Measurements from ENCODE around the gene BHLHE23.

Gene BHLHE23

DNA sequence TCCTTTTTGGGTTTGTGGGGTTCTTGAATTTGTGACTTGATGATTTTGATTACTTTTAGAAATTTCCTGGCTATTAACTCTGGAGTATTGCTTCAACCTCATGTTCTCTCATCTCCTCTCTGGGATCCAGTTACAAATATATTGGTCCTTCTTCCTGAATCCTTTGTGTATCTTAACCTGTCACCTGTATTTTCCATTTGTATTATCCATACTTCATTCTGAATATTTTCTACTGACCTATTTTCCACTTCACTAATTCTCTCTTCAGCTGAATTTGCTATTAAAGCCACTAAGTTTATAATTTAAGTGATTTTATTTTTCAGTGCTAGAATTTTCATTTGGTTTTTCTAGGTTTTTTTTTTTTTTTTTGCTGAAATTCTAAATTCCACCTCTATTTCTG, 6.4 kb upstream of the BHLHE23 start:
- peaks cover 3% of the 10 kb centered on the region for H3K36me3 Mint-ChIP-seq (ENCODE audit: low read depth)
- H3K4me3 Mint-ChIP-seq = no peak overlapping the region
- H3K27me3 Mint-ChIP-seq (ENCODE audit: low read depth) = peaks cover 73% of the 10 kb centered on the region
- peaks cover 8% of the 10 kb centered on the region for H3K4me1 Mint-ChIP-seq (ENCODE audit: low read depth)
- peaks cover 13% of the 10 kb centered on the region for H3K9me3 Mint-ChIP-seq
- H3K27ac Mint-ChIP-seq = no peak overlapping the region

DNA sequence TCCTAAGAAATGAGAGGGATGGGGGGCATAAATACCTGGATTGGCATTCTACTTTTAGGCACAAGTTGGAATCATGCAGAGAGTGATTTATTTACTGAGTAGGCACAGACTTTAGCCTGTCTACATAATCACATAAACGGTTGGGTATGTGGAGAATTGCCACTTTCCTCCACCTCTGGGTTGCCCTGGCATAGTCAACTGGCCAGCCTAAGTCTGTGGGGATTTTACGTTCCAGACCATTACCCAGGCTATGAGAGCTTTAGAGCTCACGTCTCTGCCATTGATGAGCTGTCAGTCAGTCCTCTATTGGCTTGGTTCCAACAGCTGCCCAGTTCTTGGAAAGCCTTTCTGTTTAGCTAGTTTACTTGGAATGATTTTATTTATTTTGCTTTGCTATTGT, 5.0 kb upstream of the BHLHE23 start:
- no peak overlapping the region for H3K27ac Mint-ChIP-seq
- H3K27me3 Mint-ChIP-seq (ENCODE audit: low read depth) = peaks cover 80% of the 10 kb centered on the region
- no peak overlapping the region for H3K4me3 Mint-ChIP-seq

DNA sequence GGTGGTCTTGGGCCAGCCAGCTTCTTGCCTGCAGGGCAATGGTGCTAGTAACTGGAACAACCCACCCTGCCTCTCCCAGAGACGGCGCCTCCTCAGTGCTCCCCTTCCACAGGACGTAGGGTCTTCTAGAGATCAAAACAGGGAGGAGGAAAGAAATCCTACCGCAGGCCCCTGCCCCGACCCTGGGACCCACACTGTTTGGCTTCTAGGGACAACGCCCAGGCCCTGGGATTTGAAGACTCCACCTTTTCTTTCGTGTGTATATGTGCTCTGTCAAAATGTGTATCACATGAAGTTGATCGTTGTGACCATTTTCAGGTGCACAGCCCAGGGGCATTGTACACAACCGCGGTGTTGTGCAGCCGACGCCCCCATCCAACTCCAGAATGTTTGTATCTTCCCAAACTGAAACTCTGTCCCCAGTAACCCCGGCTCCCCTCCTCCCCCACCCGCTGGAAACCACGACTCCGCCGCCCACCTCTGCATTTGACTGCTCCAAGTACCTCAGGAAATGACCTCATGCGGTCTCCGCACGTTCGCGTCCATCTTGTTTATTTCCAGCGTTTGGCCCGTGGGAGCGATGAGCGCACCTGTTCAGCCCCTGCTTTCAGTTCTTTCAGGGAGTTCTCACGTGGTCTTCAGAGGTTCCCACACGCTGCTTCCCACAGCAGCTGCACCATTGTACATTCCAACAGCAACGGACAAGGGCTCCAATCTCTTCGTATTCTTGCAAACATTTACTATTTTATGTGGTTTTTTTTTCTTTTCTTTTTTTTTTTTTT, 3.4 kb upstream of the BHLHE23 start:
- Mint-ChIP-seq H3K27ac (peak overlapping the region; percentile 58), H3K36me3 (ENCODE audit: low read depth) (peaks cover 3% of the 10 kb centered on the region), H3K4me3 (peak overlapping the region; percentile 82), H3K4me1 (ENCODE audit: low read depth) (peaks cover 8% of the 10 kb centered on the region), H3K27me3 (ENCODE audit: low read depth) (peaks cover 80% of the 10 kb centered on the region), H3K9me3 (peaks cover 13% of the 10 kb centered on the region)

More for the DNA sequence above, 5.0 kb upstream of the BHLHE23 start:
- peaks cover 13% of the 10 kb centered on the region for H3K9me3 Mint-ChIP-seq
- peaks cover 3% of the 10 kb centered on the region for H3K36me3 Mint-ChIP-seq (ENCODE audit: low read depth)
- H3K4me1 Mint-ChIP-seq (ENCODE audit: low read depth) = peaks cover 8% of the 10 kb centered on the region

DNA sequence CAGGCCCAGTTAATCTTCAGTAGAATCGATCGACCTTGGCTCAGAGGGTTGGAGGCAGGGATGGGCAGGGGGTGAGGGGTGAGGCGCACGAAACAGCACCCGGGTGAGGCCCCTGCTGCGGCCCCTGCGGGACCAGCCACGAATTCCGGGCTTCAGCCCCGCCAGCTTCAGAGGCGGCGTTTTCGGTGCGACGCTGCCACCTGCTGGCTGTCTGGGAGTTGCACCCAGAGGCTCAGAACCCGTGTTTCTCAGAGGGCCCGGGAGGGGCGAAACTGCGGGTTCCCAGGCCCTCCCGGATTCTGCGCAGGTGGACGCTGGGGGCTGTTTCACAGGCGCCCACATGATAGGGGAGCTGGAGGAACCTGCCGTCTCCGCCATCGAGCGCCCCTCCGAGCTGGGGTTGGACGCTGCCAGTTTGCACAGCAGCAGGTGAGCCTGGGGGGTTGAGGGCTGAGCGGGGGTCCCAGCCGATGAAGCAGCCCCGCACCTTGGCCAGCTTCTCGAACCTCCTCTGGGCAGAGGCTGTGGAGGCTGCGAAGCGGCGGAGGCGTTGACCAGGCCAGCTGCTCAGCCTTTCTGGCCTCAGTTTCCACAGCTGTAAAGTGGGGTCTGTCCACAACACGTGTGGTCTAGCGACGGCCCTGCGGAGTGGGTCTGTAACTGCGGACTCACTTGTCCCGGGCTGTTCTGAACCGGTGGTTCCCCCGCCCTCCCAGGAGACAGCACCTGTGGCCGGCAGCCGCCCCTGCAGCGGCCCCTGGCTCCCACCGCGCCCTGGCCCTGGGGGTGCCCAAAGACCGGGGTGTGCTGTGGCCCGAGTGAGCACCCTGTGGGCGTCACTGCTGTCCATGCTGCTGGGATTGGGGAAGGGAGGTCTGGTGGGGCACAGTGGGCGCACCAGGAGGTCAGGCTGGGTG, 2.5 kb upstream of the BHLHE23 start:
- H3K27ac Mint-ChIP-seq = peak overlapping the region; percentile 55

DNA sequence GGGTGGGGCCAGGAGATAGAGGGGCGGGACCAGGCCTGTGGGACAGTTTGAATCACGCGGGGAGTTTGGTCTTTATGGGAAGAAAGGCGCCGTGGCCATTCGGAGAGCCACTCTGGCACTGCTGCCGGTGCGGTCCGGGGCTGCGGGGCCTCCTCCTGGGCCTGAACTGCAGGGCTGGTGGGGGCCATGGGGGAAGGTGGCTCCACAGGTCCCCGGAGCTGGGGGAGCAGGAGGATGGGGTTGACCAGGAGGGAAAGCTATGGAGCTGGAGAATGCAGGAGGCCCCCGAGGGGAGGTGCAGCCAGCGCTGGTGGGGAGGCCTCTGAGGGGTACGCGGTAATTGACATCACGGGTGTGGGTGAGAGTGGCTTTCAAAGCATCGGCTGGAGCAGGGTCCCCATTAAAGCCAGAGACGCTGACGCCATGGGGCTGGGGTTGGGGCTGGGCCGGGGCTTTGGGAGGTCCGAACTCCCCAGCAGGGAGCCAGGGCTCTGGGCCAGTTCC, 1.8 kb upstream of the BHLHE23 start:
- H3K4me1 Mint-ChIP-seq (ENCODE audit: low read depth) = peaks cover 8% of the 10 kb centered on the region
- H3K36me3 Mint-ChIP-seq (ENCODE audit: low read depth) = no peaks in the 10 kb centered on the region
- H3K9me3 Mint-ChIP-seq = peaks cover 7% of the 10 kb centered on the region
- H3K27ac Mint-ChIP-seq = no peak overlapping the region
- no peak overlapping the region for H3K4me3 Mint-ChIP-seq
- peaks cover 76% of the 10 kb centered on the region for H3K27me3 Mint-ChIP-seq (ENCODE audit: low read depth)

More for the DNA sequence above, 2.5 kb upstream of the BHLHE23 start:
- Mint-ChIP-seq H3K4me1 (ENCODE audit: low read depth) (peaks cover 8% of the 10 kb centered on the region), H3K36me3 (ENCODE audit: low read depth) (peaks cover 3% of the 10 kb centered on the region), H3K27me3 (ENCODE audit: low read depth) (peaks cover 76% of the 10 kb centered on the region), H3K4me3 (peak overlapping the region; percentile 54), H3K9me3 (peaks cover 13% of the 10 kb centered on the region)

DNA sequence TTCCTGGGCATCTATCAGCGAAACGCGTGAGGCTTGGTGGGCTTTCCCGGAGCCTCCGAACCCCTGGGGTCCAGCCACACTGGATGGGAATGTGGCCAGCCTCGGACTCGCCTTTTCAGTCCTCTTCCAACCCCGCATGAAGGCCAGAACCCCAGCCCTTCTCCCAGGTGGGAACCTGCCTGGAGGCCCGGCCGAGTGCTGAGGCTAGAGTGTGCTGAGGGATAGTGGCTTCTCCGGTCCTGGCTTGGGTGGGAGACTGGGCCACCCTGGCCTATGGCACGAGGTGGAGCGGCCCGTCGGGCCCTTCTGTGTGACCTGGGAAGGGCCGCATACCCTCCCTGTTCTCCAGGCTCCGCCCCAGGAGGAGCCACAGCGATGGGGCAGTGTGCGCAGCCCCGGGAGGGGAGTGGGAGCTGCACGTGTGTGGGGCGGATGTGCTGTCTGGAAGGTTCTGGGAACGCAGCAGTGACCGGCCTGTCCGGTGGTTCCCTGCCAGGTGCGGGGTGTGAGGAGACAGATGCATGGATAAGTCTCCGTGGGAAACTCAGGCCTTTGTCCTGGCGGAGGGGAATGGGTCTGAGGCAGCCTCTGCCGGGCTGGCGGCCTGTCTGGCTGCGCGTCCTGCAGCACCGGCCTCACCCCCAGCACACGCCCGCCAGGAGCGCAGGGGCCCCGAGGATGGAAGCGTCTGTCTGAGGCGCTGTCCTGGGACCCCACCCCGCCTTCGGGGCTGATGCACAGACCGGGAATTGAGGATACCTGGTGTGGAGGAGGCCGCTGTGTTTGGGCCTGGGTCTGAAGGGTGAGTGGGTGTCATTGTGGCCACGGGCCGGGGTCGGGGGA, 1.1 kb upstream of the BHLHE23 start:
- peaks cover 8% of the 10 kb centered on the region for H3K4me1 Mint-ChIP-seq (ENCODE audit: low read depth)
- H3K4me3 Mint-ChIP-seq = no peak overlapping the region
- no peak overlapping the region for H3K27ac Mint-ChIP-seq
- H3K9me3 Mint-ChIP-seq = no peaks in the 10 kb centered on the region
- peaks cover 76% of the 10 kb centered on the region for H3K27me3 Mint-ChIP-seq (ENCODE audit: low read depth)
- no peaks in the 10 kb centered on the region for H3K36me3 Mint-ChIP-seq (ENCODE audit: low read depth)

DNA sequence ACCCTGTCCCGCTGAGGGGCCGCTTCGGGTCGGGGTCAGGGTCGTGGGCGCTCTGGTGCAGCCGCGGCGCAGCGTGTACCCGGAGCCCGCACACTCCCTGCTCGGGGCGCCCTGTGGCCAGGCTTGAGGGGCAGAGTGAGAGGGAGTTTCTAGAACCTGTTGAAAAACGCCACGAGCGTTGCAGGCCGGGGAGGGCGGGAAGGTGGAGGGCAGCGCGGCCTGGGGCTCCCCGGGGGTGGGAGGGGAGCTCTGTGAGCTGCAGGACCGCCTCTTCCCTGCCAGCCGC, 539 bp upstream of the BHLHE23 start:
- no peaks in the 10 kb centered on the region for H3K36me3 Mint-ChIP-seq (ENCODE audit: low read depth)

DNA sequence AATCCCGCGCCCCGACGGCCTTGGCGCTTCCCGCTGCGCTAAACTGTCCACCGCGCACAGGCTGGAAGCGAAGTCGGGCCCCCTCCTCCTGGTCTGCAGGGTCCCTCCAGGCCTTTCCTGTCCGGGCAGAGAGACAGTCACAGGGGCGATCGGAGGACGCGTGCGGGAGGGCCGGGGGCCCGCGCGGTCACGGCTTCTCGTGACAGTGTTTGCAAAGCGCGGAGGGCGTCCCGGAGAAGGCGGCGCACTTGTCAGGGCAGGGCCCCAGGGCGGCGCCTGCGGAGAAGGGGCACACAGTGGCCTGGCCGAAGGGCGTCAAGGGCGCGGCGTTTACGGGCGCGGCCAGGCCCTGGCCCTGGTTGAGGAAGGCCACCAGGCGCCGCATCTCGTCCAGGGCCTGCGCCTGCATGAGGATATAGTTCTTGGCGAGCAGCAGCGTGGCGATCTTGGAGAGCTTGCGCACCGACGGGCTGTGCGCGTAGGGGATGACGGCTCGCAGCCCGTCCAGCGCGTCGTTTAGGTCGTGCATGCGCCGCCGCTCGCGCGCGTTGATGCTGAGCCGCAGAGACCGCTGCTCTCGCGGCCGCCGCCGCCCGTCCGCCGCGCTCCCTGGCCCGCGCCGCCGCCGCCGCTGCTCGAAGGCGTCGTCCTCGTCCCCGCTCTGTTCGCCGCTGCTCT, 763 bp downstream of the BHLHE23 start:
- Mint-ChIP-seq H3K27me3 (ENCODE audit: low read depth) (peaks cover 70% of the 10 kb centered on the region), H3K36me3 (ENCODE audit: low read depth) (no peaks in the 10 kb centered on the region), H3K4me3 (no peak overlapping the region), H3K9me3 (no peaks in the 10 kb centered on the region), H3K4me1 (ENCODE audit: low read depth) (peaks cover 8% of the 10 kb centered on the region), H3K27ac (peak overlapping the region; percentile 49)

More for the DNA sequence above, 539 bp upstream of the BHLHE23 start:
- H3K4me3 Mint-ChIP-seq = no peak overlapping the region
- peaks cover 8% of the 10 kb centered on the region for H3K4me1 Mint-ChIP-seq (ENCODE audit: low read depth)
- no peak overlapping the region for H3K27ac Mint-ChIP-seq
- no peaks in the 10 kb centered on the region for H3K9me3 Mint-ChIP-seq
- peaks cover 76% of the 10 kb centered on the region for H3K27me3 Mint-ChIP-seq (ENCODE audit: low read depth)

DNA sequence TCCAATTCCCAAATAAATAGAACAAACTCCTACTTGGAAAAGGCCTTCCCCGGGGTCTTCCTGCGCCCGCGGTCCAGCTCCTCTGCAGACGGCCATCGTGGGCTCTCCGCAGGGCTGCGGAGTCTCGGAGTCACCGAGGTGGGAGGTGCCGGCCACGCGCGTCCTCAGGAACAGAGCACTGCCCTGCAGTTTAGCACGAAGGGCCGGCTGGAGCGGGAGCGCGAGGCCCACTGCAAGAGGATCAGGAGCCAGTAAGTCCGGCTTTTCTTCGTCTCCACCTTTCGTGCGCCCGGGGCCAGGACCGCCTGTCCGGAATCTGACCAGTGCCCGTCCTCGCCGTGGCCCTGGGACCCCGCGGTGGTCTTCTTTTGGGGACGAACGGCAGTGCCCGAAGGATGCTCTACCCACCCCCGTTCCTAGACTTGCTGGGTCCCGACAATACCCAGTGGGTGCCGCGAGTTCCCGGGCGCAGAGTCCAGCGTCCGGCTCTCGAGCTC, 1.4 kb downstream of the BHLHE23 start:
- Mint-ChIP-seq H3K9me3 (no peaks in the 10 kb centered on the region), H3K27me3 (ENCODE audit: low read depth) (peaks cover 64% of the 10 kb centered on the region), H3K36me3 (ENCODE audit: low read depth) (no peaks in the 10 kb centered on the region), H3K4me3 (no peak overlapping the region), H3K27ac (peak overlapping the region; percentile 49), H3K4me1 (ENCODE audit: low read depth) (peaks cover 7% of the 10 kb centered on the region)

DNA sequence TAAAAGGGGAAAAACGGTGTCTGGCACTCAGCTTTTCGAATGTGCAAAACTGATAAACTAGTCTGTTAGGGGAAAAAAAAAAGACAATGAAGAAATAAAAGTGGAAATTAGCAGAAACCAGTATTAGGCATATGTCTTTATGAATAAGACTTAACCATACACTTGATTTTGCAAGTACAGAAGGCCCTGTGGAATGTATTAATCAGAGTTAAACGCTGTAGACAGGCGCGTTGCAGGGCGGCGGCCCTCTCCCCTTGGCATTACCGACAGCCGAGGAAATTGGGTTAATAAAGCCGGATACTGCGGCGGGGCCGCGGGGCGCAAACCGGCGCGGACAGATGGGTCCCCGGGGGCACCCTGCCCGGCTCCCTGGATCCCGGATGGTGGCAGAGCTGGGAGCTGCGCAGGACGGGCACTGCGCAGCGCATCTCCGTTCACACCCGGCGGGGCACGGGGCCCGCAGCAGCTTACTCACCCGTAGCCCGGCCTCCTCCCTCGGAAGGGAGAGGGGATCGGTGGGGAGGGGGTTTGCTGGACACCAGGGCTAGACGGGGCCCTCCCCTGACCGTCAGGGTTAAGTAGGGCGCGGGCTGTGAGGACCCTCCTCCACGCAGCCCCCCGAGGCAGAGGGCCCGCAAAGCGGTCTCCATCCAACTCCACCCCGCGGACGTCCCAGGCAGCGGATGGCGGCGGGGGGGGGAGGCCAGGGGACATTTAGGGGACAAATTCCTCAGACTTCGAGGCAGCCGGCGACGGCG, 2.0 kb downstream of the BHLHE23 start:
- Mint-ChIP-seq H3K4me3 (no peak overlapping the region), H3K36me3 (ENCODE audit: low read depth) (no peaks in the 10 kb centered on the region), H3K4me1 (ENCODE audit: low read depth) (peaks cover 4% of the 10 kb centered on the region), H3K27me3 (ENCODE audit: low read depth) (peaks cover 64% of the 10 kb centered on the region), H3K27ac (peak overlapping the region; percentile 55), H3K9me3 (no peaks in the 10 kb centered on the region)

DNA sequence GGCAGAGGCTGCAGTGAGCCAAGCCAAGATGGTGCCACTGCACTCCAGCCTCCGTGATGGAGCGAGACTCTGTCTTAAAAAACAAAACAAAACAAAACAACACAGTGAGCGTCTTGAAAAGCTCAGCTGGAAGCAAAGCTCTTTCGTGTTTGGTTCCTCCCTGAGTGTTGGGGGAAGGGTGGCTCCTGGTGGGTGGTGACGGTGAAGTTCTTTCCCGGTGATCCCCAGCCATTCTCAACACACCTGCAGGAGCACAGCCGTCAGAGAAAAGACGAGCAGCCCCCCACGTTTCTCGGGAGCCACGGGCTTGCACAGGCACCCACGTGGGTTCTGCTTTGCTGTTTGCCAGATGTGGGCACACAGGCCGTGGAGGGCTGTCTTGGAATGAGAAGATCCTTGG, 3.2 kb downstream of the BHLHE23 start:
- no peaks in the 10 kb centered on the region for H3K36me3 Mint-ChIP-seq (ENCODE audit: low read depth)
- H3K27ac Mint-ChIP-seq = no peak overlapping the region
- no peaks in the 10 kb centered on the region for H3K9me3 Mint-ChIP-seq
- H3K4me3 Mint-ChIP-seq = no peak overlapping the region
- peaks cover 5% of the 10 kb centered on the region for H3K4me1 Mint-ChIP-seq (ENCODE audit: low read depth)
- peaks cover 66% of the 10 kb centered on the region for H3K27me3 Mint-ChIP-seq (ENCODE audit: low read depth)

DNA sequence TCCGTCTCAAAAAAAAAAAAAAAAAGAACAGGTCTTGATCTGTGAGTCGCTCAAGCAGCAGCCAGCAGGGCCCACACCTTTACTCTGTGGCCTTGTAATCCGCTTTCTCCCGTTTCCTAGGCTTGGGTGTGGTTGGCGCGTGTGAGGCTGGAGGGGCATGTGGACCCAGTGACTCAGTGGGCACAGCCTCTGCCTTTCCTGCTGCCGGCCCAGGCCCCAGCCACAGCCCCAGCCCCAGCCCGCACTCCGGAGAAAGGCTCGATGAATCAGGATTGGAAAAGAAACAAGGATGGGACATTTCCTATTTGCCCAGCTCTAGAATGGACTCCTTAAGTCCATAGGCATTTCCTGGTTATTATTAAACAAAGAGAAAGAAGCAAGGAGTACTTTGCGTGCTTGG, 4.3 kb downstream of the BHLHE23 start:
- Mint-ChIP-seq H3K27ac (no peak overlapping the region), H3K4me1 (ENCODE audit: low read depth) (peaks cover 5% of the 10 kb centered on the region), H3K4me3 (no peak overlapping the region), H3K27me3 (ENCODE audit: low read depth) (peaks cover 65% of the 10 kb centered on the region), H3K36me3 (ENCODE audit: low read depth) (no peaks in the 10 kb centered on the region), H3K9me3 (no peaks in the 10 kb centered on the region)

DNA sequence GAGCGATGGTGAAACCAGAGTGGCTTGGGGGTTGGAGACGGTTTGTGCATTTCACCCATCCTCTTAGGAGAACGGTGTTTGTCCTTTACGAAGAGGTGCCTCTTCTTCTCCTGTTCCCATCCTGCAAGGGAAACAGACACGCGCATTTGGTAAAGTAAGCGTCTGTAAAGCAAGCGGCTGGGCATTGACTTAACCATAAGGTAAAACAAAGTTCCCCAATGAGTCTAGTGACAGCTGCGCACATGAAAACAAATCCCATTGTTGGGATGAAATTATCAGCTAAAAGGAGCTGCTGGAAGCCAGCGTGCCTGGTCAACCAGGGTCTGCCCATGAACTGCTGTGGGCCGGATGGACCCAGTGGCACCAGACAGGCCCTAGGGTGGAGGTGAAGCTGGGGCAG, 5.8 kb downstream of the BHLHE23 start:
- no peaks in the 10 kb centered on the region for H3K36me3 Mint-ChIP-seq (ENCODE audit: low read depth)
- peaks cover 63% of the 10 kb centered on the region for H3K27me3 Mint-ChIP-seq (ENCODE audit: low read depth)
- no peak overlapping the region for H3K27ac Mint-ChIP-seq
- no peaks in the 10 kb centered on the region for H3K9me3 Mint-ChIP-seq
- peaks cover 5% of the 10 kb centered on the region for H3K4me1 Mint-ChIP-seq (ENCODE audit: low read depth)
- no peak overlapping the region for H3K4me3 Mint-ChIP-seq

All from T-helper 1 cell treated with Interleukin-12 subunit alpha and Interleukin-12 subunit beta and Interleukin-4 antibody, amounts not matched to agents 30 μg/mL and 1 μg/mL, for 36 hours (primary cell).